ENCODE results near the gene KCNS1.

KCNS1 gene

DNA sequence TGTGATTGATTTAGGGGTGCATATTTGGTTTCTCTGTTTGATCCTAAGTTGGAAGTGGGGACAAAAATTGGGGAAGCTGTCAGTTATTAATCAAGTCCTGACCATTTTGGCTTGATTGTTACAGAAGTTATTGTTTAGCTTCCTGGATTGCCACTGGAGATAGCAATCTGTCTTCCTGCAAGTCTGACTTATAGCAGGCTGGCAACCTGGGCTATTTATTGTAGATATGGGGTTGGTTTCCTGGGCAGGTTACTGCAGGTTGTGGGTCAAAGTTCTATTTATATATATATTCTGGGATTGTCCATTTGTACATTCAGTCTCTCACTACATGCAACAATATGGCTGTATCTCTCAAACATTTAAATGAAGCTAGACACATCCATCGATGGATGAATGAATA, 17.8 kb downstream of the KCNS1 start:
- Histone ChIP-seq H3K27ac (no peak overlapping the region), H2AFZ (no peak overlapping the region), H3K4me1 (peaks cover 3% of the 10 kb centered on the region), H3K9ac (no peak overlapping the region), H3K27me3 (ENCODE audit: control insufficient read depth, insufficient read depth, low read length) (no peaks in the 10 kb centered on the region), H3K4me2 (ENCODE audit: low read length) (no peak overlapping the region), H3K9me3 (ENCODE audit: control insufficient read depth, low read length) (peaks cover 5% of the 10 kb centered on the region), H3K79me2 (no peaks in the 10 kb centered on the region), H3K4me3 (ENCODE audit: low read depth, low read length) (no peak overlapping the region), H3K36me3 (ENCODE audit: control insufficient read depth, insufficient read depth, low read length) (no peaks in the 10 kb centered on the region)
- no peak for TF ChIP-seq CTCF (IDR thresholded peaks at IDR 0.05)

DNA sequence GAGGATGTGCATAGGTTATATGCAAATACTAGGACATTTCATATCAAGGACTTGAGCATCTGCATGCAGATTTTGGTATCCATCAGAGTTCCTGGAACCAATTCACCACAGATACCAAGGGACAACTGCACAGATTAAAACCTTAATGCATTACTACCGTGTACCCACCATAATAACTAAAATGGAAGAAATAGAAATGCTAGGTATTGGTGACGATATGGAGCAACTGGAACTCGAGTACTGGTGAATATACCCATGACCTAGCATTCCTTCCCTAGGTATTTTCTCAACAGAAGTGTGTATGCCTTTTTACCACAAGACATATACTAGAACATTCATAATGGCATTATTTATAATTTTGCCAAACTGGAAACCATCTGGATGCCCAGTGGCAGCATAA, 18.5 kb downstream of the KCNS1 start:
- Histone ChIP-seq H3K27ac (no peak overlapping the region), H3K27me3 (ENCODE audit: control insufficient read depth, insufficient read depth, low read length) (no peaks in the 10 kb centered on the region), H3K4me2 (ENCODE audit: low read length) (no peak overlapping the region), H3K36me3 (ENCODE audit: control insufficient read depth, insufficient read depth, low read length) (no peaks in the 10 kb centered on the region), H3K4me3 (ENCODE audit: low read depth, low read length) (no peak overlapping the region), H3K4me1 (no peaks in the 10 kb centered on the region), H3K9ac (no peak overlapping the region), H2AFZ (no peak overlapping the region), H3K9me3 (ENCODE audit: control insufficient read depth, low read length) (peaks cover 5% of the 10 kb centered on the region), H3K79me2 (no peaks in the 10 kb centered on the region)
- no peak for TF ChIP-seq CTCF (IDR thresholded peaks at IDR 0.05)

DNA sequence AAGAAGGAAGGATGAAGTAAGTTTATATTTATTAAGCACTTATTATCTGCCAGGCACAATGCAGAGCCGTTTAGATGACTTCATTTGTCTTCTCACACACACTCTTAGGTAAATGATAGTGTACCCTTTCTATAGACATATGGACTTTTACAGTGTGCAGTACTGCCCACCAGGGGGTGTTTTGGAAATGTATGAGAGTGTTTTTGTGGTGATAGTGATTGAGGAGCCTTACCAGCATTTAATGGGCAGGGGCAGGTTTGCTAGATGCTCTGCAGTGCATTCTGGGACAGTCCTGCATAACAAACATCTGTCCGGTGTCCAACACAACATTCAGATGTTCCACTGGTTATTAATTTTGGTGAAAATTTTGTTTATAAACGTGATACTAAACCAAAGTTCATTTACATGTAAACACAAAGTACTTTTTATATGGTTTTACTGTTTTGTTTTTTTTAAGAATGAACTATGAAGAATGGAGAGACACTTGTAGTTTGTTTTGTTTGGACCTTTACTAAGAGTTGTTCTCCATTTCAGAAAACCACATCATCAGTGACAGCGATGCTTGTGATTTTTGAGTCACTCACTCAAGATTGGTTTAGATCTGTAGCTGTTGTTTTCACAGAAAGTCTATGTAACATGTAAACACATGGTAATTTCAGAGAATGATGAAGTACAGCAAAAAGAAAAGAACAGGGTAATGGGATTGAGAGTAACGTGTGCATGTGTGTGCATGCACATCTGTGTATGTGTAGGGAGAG, 19.9 kb downstream of the KCNS1 start:
- Histone ChIP-seq H3K4me3 (ENCODE audit: low read depth, low read length) (no peak overlapping the region), H3K9ac (no peak overlapping the region), H2AFZ (no peak overlapping the region), H3K27me3 (ENCODE audit: control insufficient read depth, insufficient read depth, low read length) (no peaks in the 10 kb centered on the region), H3K36me3 (ENCODE audit: control insufficient read depth, insufficient read depth, low read length) (no peaks in the 10 kb centered on the region), H3K9me3 (ENCODE audit: control insufficient read depth, low read length) (peaks cover 5% of the 10 kb centered on the region), H3K79me2 (no peaks in the 10 kb centered on the region), H3K4me2 (ENCODE audit: low read length) (no peak overlapping the region), H3K4me1 (no peaks in the 10 kb centered on the region), H3K27ac (no peak overlapping the region)
- no peak for TF ChIP-seq CTCF (IDR thresholded peaks at IDR 0.05)

DNA sequence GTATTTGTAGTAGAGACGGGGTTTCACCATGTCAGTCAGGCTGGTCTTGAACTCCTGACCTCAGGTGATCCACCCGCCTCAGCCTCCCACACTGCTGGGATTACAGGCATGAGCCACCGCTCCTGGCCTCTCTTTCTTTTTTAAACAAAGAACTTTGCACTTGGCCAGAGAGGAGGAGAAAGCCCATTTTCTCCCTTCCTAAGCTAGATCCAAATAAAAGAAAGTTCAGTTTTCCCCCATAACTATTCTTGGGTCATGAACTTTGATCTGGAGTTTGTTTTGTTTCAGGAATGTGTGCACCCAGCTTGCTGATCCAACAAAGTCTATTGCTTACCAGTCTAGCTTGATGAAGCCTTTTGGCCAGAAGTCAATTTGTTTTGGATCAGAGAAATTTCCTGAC, 23.4 kb downstream of the KCNS1 start:
- TF ChIP-seq CTCF (IDR thresholded peaks at IDR 0.05), result no peak
- no peak overlapping the region for H3K4me2 ChIP-seq (ENCODE audit: low read length)
- H3K36me3 ChIP-seq (ENCODE audit: control insufficient read depth, insufficient read depth, low read length), result no peaks in the 10 kb centered on the region

DNA sequence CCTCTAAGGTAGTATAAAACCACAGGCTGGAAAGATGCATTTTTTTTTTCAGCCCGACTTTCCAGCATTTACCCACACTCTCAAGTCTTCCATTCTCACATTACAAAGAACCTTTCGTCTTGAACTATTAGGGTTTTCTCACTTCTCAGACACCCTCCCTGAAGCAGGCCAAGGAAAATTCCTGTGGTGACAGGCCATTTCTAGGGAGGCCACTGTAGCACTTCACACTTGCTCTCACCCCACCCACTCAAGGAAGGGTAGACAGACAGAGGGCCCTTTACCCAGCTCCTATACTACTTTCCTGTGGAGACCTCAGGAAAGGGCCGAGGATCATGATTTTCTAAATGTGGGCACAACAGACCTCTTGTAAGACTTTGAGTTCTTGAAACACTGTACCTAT, 27.7 kb downstream of the KCNS1 start:
- Histone ChIP-seq H3K79me2 (peaks cover 2% of the 10 kb centered on the region), H3K4me3 (ENCODE audit: low read depth, low read length) (no peak overlapping the region), H3K27me3 (ENCODE audit: control insufficient read depth, insufficient read depth, low read length) (no peaks in the 10 kb centered on the region), H3K9me3 (ENCODE audit: control insufficient read depth, low read length) (no peaks in the 10 kb centered on the region), H3K9ac (no peak overlapping the region), H3K4me1 (peaks cover 2% of the 10 kb centered on the region), H2AFZ (no peak overlapping the region), H3K36me3 (ENCODE audit: control insufficient read depth, insufficient read depth, low read length) (no peaks in the 10 kb centered on the region), H3K4me2 (ENCODE audit: low read length) (no peak overlapping the region), H3K27ac (no peak overlapping the region)
- no peak for TF ChIP-seq CTCF (IDR thresholded peaks at IDR 0.05)

More for the DNA sequence above, 23.4 kb downstream of the KCNS1 start:
- Histone ChIP-seq H3K27me3 (ENCODE audit: control insufficient read depth, insufficient read depth, low read length) (no peaks in the 10 kb centered on the region), H3K9me3 (ENCODE audit: control insufficient read depth, low read length) (peaks cover 3% of the 10 kb centered on the region), H3K27ac (no peak overlapping the region), H3K4me3 (ENCODE audit: low read depth, low read length) (no peak overlapping the region), H3K9ac (no peak overlapping the region), H3K79me2 (no peaks in the 10 kb centered on the region), H3K4me1 (no peaks in the 10 kb centered on the region), H2AFZ (no peak overlapping the region)

Measured in parathyroid adenoma (tissue), 2 donors.